Pancreas (tissue), 10 donors: ENCODE measurements around the gene ZNF222. TPM values are rescaled to one million over a fixed set of nuclear protein-coding genes. Genes with fewer than 3 reads are reported as not detected.
A peak's percentile ranks its signal among the peaks of the same experiment; 100 is the strongest.

Experiments used
- ATAC-seq, 4 donors: fragments of 200-7000 bp; cut with Tn5 transposase; one replicate each; pipeline versions ENCODE4 v1.8.0 to v1.9.1; 2020; ENCODE audit warnings: mild to moderate bottlenecking in 4 of 4, moderate library complexity in 4 of 4
- DNase-seq, 6 donors: peaks; one replicate each; pipeline ENCODE4 v3.0.0-alpha.2; 2020
- FAIRE-seq: peaks from 2 replicates; lab custom pipeline; 2012; peaks lifted over from hg19 to GRCh38; lab: Jason Lieb, UNC
- H3K27ac ChIP-seq, 4 donors: fragments of 200-600 bp; sonication (generic); 1 replicate in 3 of 4; 2 replicates in 1 of 4; pipeline versions ENCODE4 v1.5.0 to v1.8.0; 2020
- H3K27me3 ChIP-seq, 4 donors: fragments of 200-600 bp; one replicate each; pipeline ENCODE4 v1.8.0; 2021
- H3K36me3 ChIP-seq, 3 donors: fragments of 200-600 bp; sonication (generic) in 1 of 3; one replicate each; pipeline versions ENCODE4 v1.5.0 to v1.8.0; 2020 to 2021
- H3K4me1 ChIP-seq, 3 donors: fragments of 200-600 bp; one replicate each; pipeline ENCODE4 v1.8.0; 2021
- H3K4me3 ChIP-seq, 4 donors: fragments of 200-600 bp; sonication (generic) in 2 of 4; one replicate each; pipeline versions ENCODE4 v1.5.0 to v1.8.0; 2020 to 2021
- H3K9me3 ChIP-seq, 4 donors: fragments of 200-600 bp; one replicate each; pipeline ENCODE4 v1.8.0; 2021
- CTCF ChIP-seq, 4 donors: fragments of 200-600 bp; sonication (generic) in 3 of 4; IDR thresholded peaks; one replicate each; pipeline versions ENCODE4 v1.5.0 to v1.8.0; 2021; ENCODE audit warnings: antibody characterized with exemption in 4 of 4
- WGBS, 2 donors: extraction: QIAGEN DNeasy Blood & Tissue Kit; methylation state at CpG; one replicate each; pipeline ENCODE4 v1.1.7; 2013; 5-methylcytosine and 5-hydroxymethylcytosine counted together
- intact Hi-C, 3 donors: fragments of 100-400 bp; cut with DNase I; formaldehyde crosslinking; loops; one replicate each; pipeline versions ENCODE4 v1.11.1 to v1.14.2; 2022
- polyA plus RNA-seq, 2 donors: library from polyadenylated mRNA; stranded (reverse); fragments of 200-250 nt; gene quantifications; one replicate each; pipeline ENCODE4 v1.2.3, GENCODE V29; 2013
- total RNA-seq, 6 donors: library from RNA; stranded (reverse); fragmentation: NEBNext Ultra II Directional in 4 of 6; extraction: Animal tissue kit (Norgen Biotek cat#: 25700) in 4 of 6; gene quantifications; one replicate each; pipeline versions ENCODE4 v1.2.1 to v1.2.4, GENCODE V29; 2021 to 2023
- donor health status: healthy with polysubstance abuse.
- donor health status: DM: no; HTN: no; CAD: no; lungs with moderate emphysema.
- donor health status: DM: no; HTN: no; CAD: no.
- donor health status: control.
- donor health status: control.
- donor health status: Bipolar disorder and iron deficiency.
- donor health status: DM: yes; HTN: yes; CAD: no.
- donor health status: DM: no; HTN: no; CAD: no.
- donor health status: DM: no; HTN: no; CAD: no.
- donor health status: DM: yes; HTN: yes; CAD: no.

ZNF222 gene
- total and polyA plus RNA-seq, 8 donors: 1.2 to 3.6 (median 1.5) TPM

GRCh38 chr19:43984687-43985000 is 40.5 kb upstream of the ZNF222 start:
- FAIRE-seq (no peak), DNase-seq (peak in 1 of 6 donors; percentile 18), ATAC-seq (peak; percentile 6 to 56 (median 34))
- intact Hi-C loops: no loop called here
- 1 to 3% methylated on average over 14 of the region's 14 CpGs for WGBS, 2 donors
- no peaks in the 10 kb centered on the region for H3K27me3 ChIP-seq
- peak overlapping the region; percentile 37 to 63 (median 50) for H3K4me3 ChIP-seq
- TF ChIP-seq CTCF (IDR thresholded peaks at IDR 0.05): no peak
- H3K27ac ChIP-seq: no peak overlapping the region
- peaks cover 0 to 3% (median 0%) of the 10 kb centered on the region in 3 donors for H3K4me1 ChIP-seq
- peaks cover 0 to 6% (median 0%) of the 10 kb centered on the region in 3 donors for H3K36me3 ChIP-seq
- peaks cover 0 to 5% (median 0%) of the 10 kb centered on the region in 4 donors for H3K9me3 ChIP-seq

- TF ChIP-seq CTCF (IDR thresholded peaks at IDR 0.05): no peak
- Histone ChIP-seq H3K36me3 (peaks cover 0 to 27% (median 15%) of the 10 kb centered on the region in 3 donors), H3K27ac (no peak overlapping the region), H3K27me3 (no peaks in the 10 kb centered on the region), H3K4me1 (peaks cover 0 to 3% (median 0%) of the 10 kb centered on the region in 3 donors), H3K4me3 (no peak overlapping the region), H3K9me3 (no peaks in the 10 kb centered on the region)
- intact Hi-C loops: no loop called here
- 88 to 91% methylated on average over 10 of the region's 10 CpGs for WGBS, 2 donors
- ATAC-seq: no peak
- no peak for FAIRE-seq
- DNase-seq: no peak
Measured at GRCh38 chr19:43997631-43998290, 27.4 kb upstream of the ZNF222 start.

GRCh38 chr19:44002212-44002565 is 23.0 kb upstream of the ZNF222 start:
- ATAC-seq: no peak
- no peak for FAIRE-seq
- Histone ChIP-seq H3K27ac (peak overlapping the region in 2 of 4 donors; percentile 43 to 60), H3K4me1 (peaks cover 0 to 11% (median 0%) of the 10 kb centered on the region in 3 donors), H3K27me3 (no peaks in the 10 kb centered on the region), H3K4me3 (peak overlapping the region; percentile 31 to 74 (median 58)), H3K36me3 (peaks cover 0 to 1% (median 0%) of the 10 kb centered on the region in 3 donors), H3K9me3 (no peaks in the 10 kb centered on the region)
- TF ChIP-seq CTCF (IDR thresholded peaks at IDR 0.05): no peak
- 7 to 11% methylated on average over 8 of the region's 8 CpGs for WGBS, 2 donors
- no peak for DNase-seq
- intact Hi-C loops: no loop called here

DNA sequence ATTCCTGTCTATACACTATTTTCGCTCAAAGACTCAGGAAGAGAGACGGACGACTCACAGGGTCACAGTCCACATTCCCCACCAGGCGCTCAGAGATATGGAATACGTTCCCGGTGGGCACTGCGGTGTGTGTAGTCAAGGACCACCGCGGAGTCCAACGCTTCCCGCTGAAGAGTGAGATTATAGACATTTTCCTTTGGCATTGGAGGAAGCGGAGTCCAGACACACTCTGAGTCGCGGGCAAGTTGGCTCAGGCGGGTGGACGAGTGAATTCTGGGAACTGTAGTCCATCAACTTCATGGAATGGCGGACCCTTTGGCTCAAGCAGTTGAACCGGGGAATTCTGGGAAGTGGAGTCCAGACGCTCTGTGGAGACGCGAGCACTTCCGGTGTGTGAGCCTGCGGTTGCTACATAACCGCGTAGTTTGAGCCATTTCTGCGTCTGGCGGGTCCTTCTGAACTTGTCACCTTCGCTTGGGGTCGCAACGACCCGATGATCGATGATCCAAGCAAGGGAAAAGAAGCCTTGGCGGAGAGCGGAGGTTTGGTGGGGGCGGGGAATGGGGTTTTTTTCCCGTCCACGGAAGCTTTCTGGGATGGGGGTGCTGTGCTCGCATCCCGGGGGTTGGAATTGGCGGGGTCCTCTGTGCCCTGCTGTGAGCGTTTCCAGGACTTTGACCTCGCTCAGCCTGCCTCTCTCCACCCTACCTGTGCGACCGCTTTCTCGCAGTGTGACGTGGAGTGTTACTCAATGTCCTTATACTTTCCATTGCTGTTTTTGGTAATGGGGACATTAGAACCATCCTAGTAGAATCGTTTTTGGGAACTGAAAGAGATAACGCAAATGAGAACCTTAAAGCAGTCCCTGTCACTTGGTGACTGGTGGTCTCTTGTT is 22.4 kb upstream of the ZNF222 start, which contains the start of gene ZNF230:
ZNF230 (plus strand) TSS at position 392 of the 895 bp plus-strand sequence. CDS start 4,122 bp downstream, outside the sequence.
- no peaks in the 10 kb centered on the region for H3K27me3 ChIP-seq
- no peaks in the 10 kb centered on the region for H3K9me3 ChIP-seq
- WGBS, 2 donors: 0 to 1% methylated on average over 48 of the region's 48 CpGs
- peak within 1 kb of the TSS; percentile 31 to 74 (median 58) for H3K4me3 ChIP-seq
- peaks cover 0 to 7% (median 0%) of the 10 kb centered on the region in 3 donors for H3K36me3 ChIP-seq
- DNase-seq (peak; percentile 83 to 95 (median 92)), FAIRE-seq (peak; percentile 89), ATAC-seq (peak; percentile 99 to 100 (median 100))
- peak within 1 kb of the TSS; percentile 22 to 60 (median 38) for H3K27ac ChIP-seq
- no peak for TF ChIP-seq CTCF (IDR thresholded peaks at IDR 0.05)
- intact Hi-C loops: no loop called here
- H3K4me1 ChIP-seq: peaks cover 0 to 11% (median 0%) of the 10 kb centered on the region in 3 donors
